CD1c-positive myeloid dendritic cell (primary cell): ENCODE results near the gene MMP20.

Source experiments
- DNase-seq: peaks from one replicate; pipeline ENCODE4 v3.0.0-alpha.2; 2016; ENCODE audit errors: extremely low spot score

Gene MMP20

GRCh38 chr11:102592634-102593581 lies 32.2 kb downstream of the MMP20 start:
- no peak for DNase-seq

GRCh38 chr11:102592131-102592530 lies 33.0 kb downstream of the MMP20 start:
- no peak for DNase-seq

GRCh38 chr11:102591160-102591718 lies 33.9 kb downstream of the MMP20 start:
- DNase-seq: no peak

- DNase-seq: peak; percentile 48
These were observed 34.7 kb downstream of the MMP20 start for GRCh38 chr11:102590276-102591049.

- peak; percentile 89 for DNase-seq
These were observed 36.1 kb downstream of the MMP20 start for GRCh38 chr11:102589047-102589459.

GRCh38 chr11:102587722-102588121 lies 37.4 kb downstream of the MMP20 start:
- DNase-seq: no peak

GRCh38 chr11:102583141-102583873 lies 41.8 kb downstream of the MMP20 start:
- DNase-seq: peak; percentile 32

GRCh38 chr11:102582140-102582539 lies 43.0 kb downstream of the MMP20 start:
- peak; percentile 52 for DNase-seq

- no peak for DNase-seq
These were observed 44.1 kb downstream of the MMP20 start for GRCh38 chr11:102581066-102581465.

GRCh38 chr11:102580185-102580951 lies 44.8 kb downstream of the MMP20 start:
- DNase-seq: no peak

GRCh38 chr11:102577723-102578122 lies 47.4 kb downstream of the MMP20 start:
- no peak for DNase-seq

- peak; percentile 82 for DNase-seq
These were observed 48.0 kb downstream of the MMP20 start for GRCh38 chr11:102577182-102577581.

- DNase-seq: no peak
These were observed 48.8 kb downstream of the MMP20 start for GRCh38 chr11:102576350-102576749.

GRCh38 chr11:102575012-102575411 lies 50.1 kb downstream of the MMP20 start:
- no peak for DNase-seq

GRCh38 chr11:102573851-102574250 lies 51.3 kb downstream of the MMP20 start:
- no peak for DNase-seq

GRCh38 chr11:102572554-102573220 lies 52.4 kb downstream of the MMP20 start:
- DNase-seq: no peak

GRCh38 chr11:102568851-102569250 lies 56.3 kb downstream of the MMP20 start:
- DNase-seq: no peak

- no peak for DNase-seq
These were observed 59.0 kb downstream of the MMP20 start for GRCh38 chr11:102566112-102566511.

GRCh38 chr11:102564110-102564509 lies 61.0 kb downstream of the MMP20 start:
- no peak for DNase-seq

- DNase-seq: no peak
These were observed 63.5 kb downstream of the MMP20 start for GRCh38 chr11:102561636-102562035.
